MCF 10A (cell line): ENCODE data around the gene C6orf141. TPM values are rescaled to one million over a fixed set of nuclear protein-coding genes. Genes with fewer than 3 reads are reported as not detected.

Experiments
- BruUV-seq: library from RNA; stranded (reverse); fragments of 400-500 nt; replicated peaks from 2 replicates; lab custom pipeline; 2021; lab: Mats Ljungman, UMichigan
- CTCF ChIA-PET: fragments of 300-600 bp; sonication (Branson Sonifier 250); formaldehyde crosslinking; extraction: SDS; loops from one replicate; lab custom pipeline; 2021; ENCODE audit warnings: antibody characterized with exemption, inconsistent platforms; lab: Yijun Ruan, JAX
- POLR2A ChIA-PET: fragments of 300-600, 350-650 bp; sonication (Branson Sonifier 250); formaldehyde crosslinking; extraction: SDS; loops from one replicate; lab custom pipeline; 2020; ENCODE audit warnings: antibody characterized with exemption, inconsistent platforms; lab: Yijun Ruan, JAX
- DNase-seq: peaks from one replicate; pipeline ENCODE4 v3.0.0-alpha.2; 2018; ENCODE audit not compliant: unreplicated experiment
- H3K27ac Mint-ChIP-seq: one replicate; pipeline ENCODE4 v1.8.0; 2022; ENCODE audit warnings: mild to moderate bottlenecking, low read depth, mixed read lengths; ENCODE audit not compliant: unreplicated experiment
- H3K27me3 Mint-ChIP-seq: one replicate; pipeline ENCODE4 v1.8.0; 2022; ENCODE audit warnings: mixed read lengths; ENCODE audit not compliant: insufficient read depth, unreplicated experiment
- H3K36me3 Mint-ChIP-seq: one replicate; pipeline ENCODE4 v1.8.0; 2022; ENCODE audit warnings: mild to moderate bottlenecking, moderate library complexity, mixed read lengths; ENCODE audit not compliant: insufficient read depth, unreplicated experiment
- H3K4me1 Mint-ChIP-seq: one replicate; pipeline ENCODE4 v1.8.0; 2022; ENCODE audit warnings: mixed read lengths; ENCODE audit not compliant: insufficient read depth, unreplicated experiment
- H3K4me3 Mint-ChIP-seq: one replicate; pipeline ENCODE4 v1.8.0; 2022; ENCODE audit warnings: mild to moderate bottlenecking, moderate library complexity, mixed read lengths; ENCODE audit not compliant: unreplicated experiment
- H3K9me3 Mint-ChIP-seq: one replicate; pipeline ENCODE4 v1.8.0; 2022; ENCODE audit warnings: mixed read lengths; ENCODE audit not compliant: unreplicated experiment
- CTCF ChIP-seq: fragments of 200-600 bp; IDR thresholded peaks from one replicate; pipeline ENCODE4 v1.8.0; 2022; ENCODE audit warnings: antibody characterized with exemption, mild to moderate bottlenecking; ENCODE audit not compliant: unreplicated experiment
- intact Hi-C: fragments of 100-400 bp; cut with micrococcal nuclease; formaldehyde crosslinking; loops from 2 replicates; pipeline ENCODE4 v1.14.1; 2022
- total RNA-seq: library from RNA; stranded (reverse); gene quantifications from 2 replicates; pipeline ENCODE4 v1.2.3, GENCODE V29; 2022

C6orf141 gene
- total RNA-seq, 1 experiment from 2014 or later, result 29.9 TPM

- ChIA-PET POLR2A (no interaction called here), CTCF (interaction anchor here (1.5 to 1.6 kb wide), 2 partner anchors 16 to 90 kb away, joined by 4 to 6 read pairs; no protein-coding TSS in a partner anchor)
- TF ChIP-seq CTCF, result no peak
- Mint-ChIP-seq H3K4me3 (no peak overlapping the region), H3K27ac (no peak overlapping the region), H3K36me3 (no peaks in the 10 kb centered on the region), H3K9me3 (no peaks in the 10 kb centered on the region), H3K27me3 (no peaks in the 10 kb centered on the region), H3K4me1 (no peaks in the 10 kb centered on the region)
- intact Hi-C loops, result no loop called here
- no peak for DNase-seq
- BruUV-seq, result no TSS peak
Measured at GRCh38 chr6:49516147-49516505, 34.3 kb upstream of the C6orf141 start.

GRCh38 chr6:49517919-49518318, 32.5 kb upstream of the C6orf141 start:
- Mint-ChIP-seq H3K27ac (no peak overlapping the region), H3K27me3 (no peaks in the 10 kb centered on the region), H3K9me3 (no peaks in the 10 kb centered on the region), H3K4me1 (no peaks in the 10 kb centered on the region), H3K36me3 (no peaks in the 10 kb centered on the region), H3K4me3 (no peak overlapping the region)
- BruUV-seq, result no TSS peak
- ChIA-PET POLR2A (no interaction called here), CTCF (interaction anchor here (0.7 to 2.6 kb wide), 4 partner anchors 14 to 1703 kb away, joined by 3 to 18 read pairs (median 4); no protein-coding TSS in a partner anchor)
- intact Hi-C loops, result no loop called here
- no peak for DNase-seq
- no peak for TF ChIP-seq CTCF

- no peak for DNase-seq
- Mint-ChIP-seq H3K4me1 (no peaks in the 10 kb centered on the region), H3K36me3 (no peaks in the 10 kb centered on the region), H3K27me3 (no peaks in the 10 kb centered on the region), H3K4me3 (no peak overlapping the region), H3K27ac (no peak overlapping the region), H3K9me3 (no peaks in the 10 kb centered on the region)
- intact Hi-C loops, result no loop called here
- ChIA-PET CTCF (interaction anchor here (2.2 to 2.6 kb wide), 2 partner anchors 12 to 87 kb away, joined by 6 to 18 read pairs; no protein-coding TSS in a partner anchor), POLR2A (interaction anchor here (0.6 kb wide), 1 partner anchor 346 kb away, joined by 3 read pairs; no protein-coding TSS in a partner anchor)
- no TSS peak for BruUV-seq
- no peak for TF ChIP-seq CTCF
Measured at GRCh38 chr6:49519660-49520059, 30.8 kb upstream of the C6orf141 start.

GRCh38 chr6:49522710-49523593, 27.5 kb upstream of the C6orf141 start:
- H3K4me3 Mint-ChIP-seq, result no peak overlapping the region
- H3K27ac Mint-ChIP-seq, result no peak overlapping the region
- no TSS peak for BruUV-seq
- no peak for DNase-seq
- no peak for TF ChIP-seq CTCF
- CTCF ChIA-PET, result interaction anchor here (1.1 kb wide), 1 partner anchor 9 kb away, joined by 4 read pairs; no protein-coding TSS in a partner anchor
- no peaks in the 10 kb centered on the region for H3K27me3 Mint-ChIP-seq
- no peaks in the 10 kb centered on the region for H3K4me1 Mint-ChIP-seq
- no peaks in the 10 kb centered on the region for H3K36me3 Mint-ChIP-seq
- intact Hi-C loops, result no loop called here
- POLR2A ChIA-PET, result no interaction called here
- H3K9me3 Mint-ChIP-seq, result no peaks in the 10 kb centered on the region
